ENCODE data around the gene HBQ1. TPM values are rescaled to one million over a fixed set of nuclear protein-coding genes. Genes with fewer than 3 reads are reported as not detected.
"Not testable (repeated sequence)": the region's sequence is repeated elsewhere in the genome, so short reads cannot be mapped to it uniquely, and the experiment has no call there.

Gene HBQ1
- total RNA-seq, 1 donor = not detected

DNA sequence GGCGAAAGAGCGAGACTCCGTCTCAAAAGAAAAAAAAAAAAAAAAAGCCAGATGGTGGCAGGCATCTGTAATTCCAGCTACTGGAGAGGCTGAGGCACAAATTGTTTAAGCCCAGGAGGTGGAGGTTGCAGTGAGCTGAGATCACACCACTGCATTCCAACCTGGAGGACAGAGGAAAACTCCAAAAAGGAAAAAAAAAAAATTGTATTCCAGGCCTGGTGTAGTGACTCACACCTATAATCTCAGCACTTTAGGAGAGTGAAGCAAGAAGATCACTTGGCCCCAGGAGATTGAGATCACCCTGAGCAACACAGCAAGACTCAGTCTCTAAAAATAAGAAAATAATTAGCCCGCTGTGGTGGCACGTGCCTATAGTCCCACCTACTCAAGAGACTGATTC, 20.1 kb downstream of the HBQ1 start:
- DNase-seq (ENCODE audit: insufficient read length, low spot score, missing footprints) = no peak
- H3K4me1 ChIP-seq (ENCODE audit: insufficient read depth, low read length) = peaks cover 4% of the 10 kb centered on the region
- TF ChIP-seq, protein P1, sequence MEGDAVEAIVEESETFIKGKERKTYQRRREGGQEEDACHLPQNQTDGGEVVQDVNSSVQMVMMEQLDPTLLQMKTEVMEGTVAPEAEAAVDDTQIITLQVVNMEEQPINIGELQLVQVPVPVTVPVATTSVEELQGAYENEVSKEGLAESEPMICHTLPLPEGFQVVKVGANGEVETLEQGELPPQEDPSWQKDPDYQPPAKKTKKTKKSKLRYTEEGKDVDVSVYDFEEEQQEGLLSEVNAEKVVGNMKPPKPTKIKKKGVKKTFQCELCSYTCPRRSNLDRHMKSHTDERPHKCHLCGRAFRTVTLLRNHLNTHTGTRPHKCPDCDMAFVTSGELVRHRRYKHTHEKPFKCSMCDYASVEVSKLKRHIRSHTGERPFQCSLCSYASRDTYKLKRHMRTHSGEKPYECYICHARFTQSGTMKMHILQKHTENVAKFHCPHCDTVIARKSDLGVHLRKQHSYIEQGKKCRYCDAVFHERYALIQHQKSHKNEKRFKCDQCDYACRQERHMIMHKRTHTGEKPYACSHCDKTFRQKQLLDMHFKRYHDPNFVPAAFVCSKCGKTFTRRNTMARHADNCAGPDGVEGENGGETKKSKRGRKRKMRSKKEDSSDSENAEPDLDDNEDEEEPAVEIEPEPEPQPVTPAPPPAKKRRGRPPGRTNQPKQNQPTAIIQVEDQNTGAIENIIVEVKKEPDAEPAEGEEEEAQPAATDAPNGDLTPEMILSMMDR (IDR thresholded peaks at IDR 0.05; ENCODE audit: extremely low read depth, low read depth, low read length) = no peak
- peaks cover 67% of the 10 kb centered on the region for H3K36me3 ChIP-seq (ENCODE audit: insufficient read depth, low read length)
- H3K4me3 ChIP-seq (ENCODE audit: insufficient read depth, low read length) = no peak overlapping the region
- no peak overlapping the region for H2AFZ ChIP-seq (ENCODE audit: low read length)
- peaks cover 20% of the 10 kb centered on the region for H4K20me1 ChIP-seq (ENCODE audit: insufficient read depth, low read length)
- peaks cover 12% of the 10 kb centered on the region for H3K79me2 ChIP-seq (ENCODE audit: insufficient read depth, low read length)
- H3K4me2 ChIP-seq (ENCODE audit: insufficient read depth, low read length) = no peak overlapping the region
- no peaks in the 10 kb centered on the region for H3K27me3 ChIP-seq (ENCODE audit: insufficient read depth, low read length)
- H3K27ac ChIP-seq (ENCODE audit: low read depth, low read length) = peak overlapping the region; percentile 70
- no peaks in the 10 kb centered on the region for H3K9me3 ChIP-seq (ENCODE audit: low read depth, low read length)

DNA sequence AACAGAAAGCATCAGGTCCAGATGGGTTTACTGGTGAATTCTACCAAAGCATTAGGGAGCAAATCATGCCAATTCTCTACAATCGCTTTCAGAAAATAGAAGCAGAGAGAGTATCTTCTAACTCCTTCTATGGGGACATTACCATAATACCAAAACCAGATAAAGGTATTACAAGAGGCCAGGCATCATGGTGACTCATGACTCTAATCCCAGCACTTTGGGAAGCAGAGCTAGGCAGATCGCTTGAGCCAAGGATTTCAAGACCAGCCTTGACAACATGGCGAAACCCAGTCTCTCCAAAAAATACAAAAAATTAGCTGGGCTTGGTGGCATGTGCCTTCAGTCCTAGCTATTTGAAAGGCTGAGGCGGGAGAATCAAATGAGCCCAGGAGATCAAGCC, 23.0 kb downstream of the HBQ1 start:
- DNase-seq (ENCODE audit: insufficient read length, low spot score, missing footprints) = no peak
- TF ChIP-seq, protein P1 (IDR thresholded peaks at IDR 0.05; ENCODE audit: extremely low read depth, low read depth, low read length) = no peak
- no peak overlapping the region for H3K4me3 ChIP-seq (ENCODE audit: insufficient read depth, low read length)
- H3K27ac ChIP-seq (ENCODE audit: low read depth, low read length) = no peak overlapping the region
- H3K27me3 ChIP-seq (ENCODE audit: insufficient read depth, low read length) = no peaks in the 10 kb centered on the region
- peaks cover 12% of the 10 kb centered on the region for H3K79me2 ChIP-seq (ENCODE audit: insufficient read depth, low read length)
- no peak overlapping the region for H2AFZ ChIP-seq (ENCODE audit: low read length)
- H4K20me1 ChIP-seq (ENCODE audit: insufficient read depth, low read length) = peaks cover 25% of the 10 kb centered on the region
- peaks cover 4% of the 10 kb centered on the region for H3K4me1 ChIP-seq (ENCODE audit: insufficient read depth, low read length)
- no peaks in the 10 kb centered on the region for H3K9me3 ChIP-seq (ENCODE audit: low read depth, low read length)
- peaks cover 68% of the 10 kb centered on the region for H3K36me3 ChIP-seq (ENCODE audit: insufficient read depth, low read length)
- no peak overlapping the region for H3K4me2 ChIP-seq (ENCODE audit: insufficient read depth, low read length)

DNA sequence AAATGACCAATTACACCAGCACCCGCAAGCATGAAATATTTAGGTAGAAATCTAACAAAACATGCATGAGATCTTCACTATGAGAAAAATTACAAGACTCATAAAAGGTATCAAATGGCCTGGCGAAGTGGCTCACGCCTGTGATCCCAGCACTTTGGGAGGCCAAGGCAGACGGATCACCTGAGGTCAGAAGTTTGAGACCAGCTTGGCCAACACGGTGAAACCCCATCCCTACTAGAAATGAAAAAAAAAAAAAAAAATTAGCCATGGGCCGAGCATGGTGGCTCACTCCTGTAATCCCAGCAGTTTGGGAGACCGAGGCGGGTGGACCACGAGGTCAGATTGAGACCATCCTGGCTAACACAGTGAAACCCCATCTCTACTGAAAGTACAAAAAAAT, 23.8 kb downstream of the HBQ1 start:
- Histone ChIP-seq H3K36me3 (ENCODE audit: insufficient read depth, low read length) (peaks cover 67% of the 10 kb centered on the region), H3K79me2 (ENCODE audit: insufficient read depth, low read length) (peaks cover 18% of the 10 kb centered on the region), H4K20me1 (ENCODE audit: insufficient read depth, low read length) (peaks cover 31% of the 10 kb centered on the region)
- H3K27me3 ChIP-seq (ENCODE audit: insufficient read depth, low read length); H3K9me3 ChIP-seq (ENCODE audit: low read depth, low read length); H3K4me2 ChIP-seq (ENCODE audit: insufficient read depth, low read length); H3K4me1 ChIP-seq (ENCODE audit: insufficient read depth, low read length); DNase-seq (ENCODE audit: insufficient read length, low spot score, missing footprints); H3K27ac ChIP-seq (ENCODE audit: low read depth, low read length); H2AFZ ChIP-seq (ENCODE audit: low read length); H3K4me3 ChIP-seq (ENCODE audit: insufficient read depth, low read length): not testable (repeated sequence)

DNA sequence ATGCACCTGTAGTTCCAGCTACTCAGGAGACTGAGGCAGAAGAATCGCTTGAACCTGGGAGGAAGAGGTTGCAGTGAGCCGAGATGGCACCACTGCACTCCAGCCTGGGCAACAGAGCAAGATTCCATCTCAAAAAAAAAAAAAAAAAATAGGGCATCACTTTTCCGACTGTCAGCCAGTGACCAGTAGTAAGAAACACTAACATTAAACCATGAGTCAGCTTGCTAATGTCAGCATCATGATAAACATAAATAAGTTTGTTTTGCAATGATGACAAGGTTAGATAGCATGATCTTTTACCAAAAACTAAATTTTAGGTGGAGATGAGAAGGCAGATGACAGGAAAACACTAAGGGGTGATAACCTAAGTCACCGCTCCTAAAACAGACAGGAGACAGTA, 29.1 kb downstream of the HBQ1 start:
- Histone ChIP-seq H3K36me3 (ENCODE audit: insufficient read depth, low read length) (peaks cover 71% of the 10 kb centered on the region), H4K20me1 (ENCODE audit: insufficient read depth, low read length) (peaks cover 28% of the 10 kb centered on the region), H3K79me2 (ENCODE audit: insufficient read depth, low read length) (peaks cover 52% of the 10 kb centered on the region)
- H3K4me1 ChIP-seq (ENCODE audit: insufficient read depth, low read length); H3K9me3 ChIP-seq (ENCODE audit: low read depth, low read length); H3K27me3 ChIP-seq (ENCODE audit: insufficient read depth, low read length); H3K4me2 ChIP-seq (ENCODE audit: insufficient read depth, low read length); H3K4me3 ChIP-seq (ENCODE audit: insufficient read depth, low read length); DNase-seq (ENCODE audit: insufficient read length, low spot score, missing footprints); H3K27ac ChIP-seq (ENCODE audit: low read depth, low read length); H2AFZ ChIP-seq (ENCODE audit: low read length): not testable (repeated sequence)

DNA sequence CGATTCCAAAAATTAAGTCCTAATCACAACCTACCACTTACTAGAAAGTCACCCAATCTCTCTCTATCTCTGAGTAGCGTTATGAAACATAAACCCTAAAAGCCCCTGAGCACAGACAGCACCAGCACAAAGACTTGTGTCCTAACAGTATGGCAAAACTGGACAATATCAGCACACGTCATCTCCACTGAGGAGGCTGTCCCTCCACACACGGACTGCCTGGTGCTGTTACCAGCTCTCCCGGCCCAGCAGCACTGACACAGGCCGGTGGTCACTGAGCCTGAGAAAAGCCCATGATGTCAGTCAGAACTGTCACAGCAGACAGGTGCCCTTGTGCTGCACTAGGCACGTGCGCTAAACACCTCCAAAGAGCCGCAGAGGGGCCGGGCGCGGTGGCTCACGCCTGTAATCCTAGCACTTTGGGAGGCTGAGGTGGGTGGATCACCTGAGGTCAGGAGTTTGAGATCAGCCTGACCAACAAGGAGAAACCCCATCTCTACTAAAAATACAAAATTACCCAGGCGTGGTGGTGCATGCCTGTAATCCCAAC, 31.4 kb downstream of the HBQ1 start:
- DNase-seq (ENCODE audit: insufficient read length, low spot score, missing footprints); H3K4me3 ChIP-seq (ENCODE audit: insufficient read depth, low read length); H3K27ac ChIP-seq (ENCODE audit: low read depth, low read length); H3K4me1 ChIP-seq (ENCODE audit: insufficient read depth, low read length); H2AFZ ChIP-seq (ENCODE audit: low read length); H3K9me3 ChIP-seq (ENCODE audit: low read depth, low read length); H3K4me2 ChIP-seq (ENCODE audit: insufficient read depth, low read length); H3K27me3 ChIP-seq (ENCODE audit: insufficient read depth, low read length): not testable (repeated sequence)
- peaks cover 32% of the 10 kb centered on the region for H4K20me1 ChIP-seq (ENCODE audit: insufficient read depth, low read length)
- H3K36me3 ChIP-seq (ENCODE audit: insufficient read depth, low read length) = peaks cover 69% of the 10 kb centered on the region
- peaks cover 71% of the 10 kb centered on the region for H3K79me2 ChIP-seq (ENCODE audit: insufficient read depth, low read length)
